H9 (cell line): ENCODE data around the gene SGIP1. TPM values are rescaled to one million over a fixed set of nuclear protein-coding genes. Genes with fewer than 3 reads are reported as not detected.

ENCODE experiments used
- DNase-seq: peaks from one replicate; pipeline ENCODE4 v3.0.0-alpha.2; 2017
- H2AFZ ChIP-seq: one replicate; pipeline ENCODE4 v1.6.1; 2013; ENCODE audit warnings: mild to moderate bottlenecking, low read length, control low read depth, moderate library complexity
- H2AK5ac ChIP-seq: 2 replicates; pipeline ENCODE4 v1.6.1; 2013; ENCODE audit warnings: low read length, control low read depth, mixed read lengths; ENCODE audit not compliant: insufficient read length
- H2BK120ac ChIP-seq: one replicate; pipeline ENCODE4 v1.6.1; 2013; ENCODE audit warnings: low read depth, mild to moderate bottlenecking, low read length, control low read depth, inconsistent platforms; ENCODE audit not compliant: poor library complexity, severe bottlenecking
- H2BK12ac ChIP-seq: 2 replicates; pipeline ENCODE4 v1.6.1; 2013; ENCODE audit warnings: low read length, control low read depth, mixed read lengths, low read depth; ENCODE audit not compliant: insufficient read length
- H2BK15ac ChIP-seq: 2 replicates; pipeline ENCODE4 v1.6.1; 2013; ENCODE audit warnings: low read depth, low read length, control low read depth
- H2BK20ac ChIP-seq: one replicate; pipeline ENCODE4 v1.6.1; 2013; ENCODE audit warnings: low read depth, mild to moderate bottlenecking, low read length, control low read depth, inconsistent platforms; ENCODE audit not compliant: poor library complexity, severe bottlenecking
- H2BK5ac ChIP-seq: 2 replicates; pipeline ENCODE4 v1.6.1; 2013; ENCODE audit warnings: low read length, control low read depth, mixed read lengths; ENCODE audit not compliant: insufficient read length
- H3K14ac ChIP-seq: 2 replicates; pipeline ENCODE4 v1.6.1; 2013; ENCODE audit warnings: low read length, control low read depth; ENCODE audit not compliant: insufficient read depth
- H3K18ac ChIP-seq: 2 replicates; pipeline ENCODE4 v1.6.1; 2013; ENCODE audit warnings: low read depth, mild to moderate bottlenecking, mixed read lengths, low read length, control low read depth; ENCODE audit not compliant: insufficient read length
- H3K23ac ChIP-seq: 2 replicates; pipeline ENCODE4 v1.6.1; 2013; ENCODE audit warnings: low read length, control low read depth, mixed read lengths, low read depth; ENCODE audit not compliant: insufficient read length
- H3K23me2 ChIP-seq: 2 replicates; pipeline ENCODE4 v1.6.1; 2013; ENCODE audit warnings: low read depth, mild to moderate bottlenecking, mixed read lengths, low read length, control low read depth; ENCODE audit not compliant: insufficient read length, poor library complexity, severe bottlenecking
- H3K27ac ChIP-seq: 2 replicates; pipeline ENCODE4 v1.5.1; 2013; ENCODE audit warnings: low read length, control low read depth, mixed read lengths, low read depth; ENCODE audit not compliant: insufficient read length
- H3K27me3 ChIP-seq: 2 replicates; pipeline ENCODE4 v1.6.1; 2013; ENCODE audit warnings: low read length, control low read depth, inconsistent platforms; ENCODE audit not compliant: insufficient read depth
- H3K4ac ChIP-seq: 2 replicates; pipeline ENCODE4 v1.6.1; 2013; ENCODE audit warnings: low read depth, mild to moderate bottlenecking, control low read depth, inconsistent platforms, low read length, moderate library complexity
- H3K4me1 ChIP-seq: 2 replicates; pipeline ENCODE4 v1.6.1; 2013; ENCODE audit warnings: low read length, control low read depth, inconsistent platforms; ENCODE audit not compliant: insufficient read depth
- H3K4me2 ChIP-seq: 2 replicates; pipeline ENCODE4 v1.6.1; 2013; ENCODE audit warnings: low read length, control low read depth, mixed read lengths; ENCODE audit not compliant: insufficient read length, insufficient read depth
- H3K56ac ChIP-seq: 2 replicates; pipeline ENCODE4 v1.6.1; 2013; ENCODE audit warnings: low read depth, mild to moderate bottlenecking, mixed read lengths, low read length, control low read depth; ENCODE audit not compliant: insufficient read length
- H3K79me1 ChIP-seq: 2 replicates; pipeline ENCODE4 v1.6.1; 2013; ENCODE audit warnings: low read depth, mild to moderate bottlenecking, moderate library complexity, low read length, control low read depth, inconsistent platforms; ENCODE audit not compliant: insufficient read depth, poor library complexity, severe bottlenecking
- H3K79me2 ChIP-seq: 2 replicates; pipeline ENCODE4 v1.6.1; 2013; ENCODE audit warnings: low read length, control low read depth, inconsistent platforms; ENCODE audit not compliant: insufficient read depth
- H3K9ac ChIP-seq: 2 replicates; pipeline ENCODE4 v1.6.1; 2013; ENCODE audit warnings: low read length, control low read depth, mixed read lengths; ENCODE audit not compliant: insufficient read length; ENCODE audit errors: extremely low read depth
- H3K9me3 ChIP-seq: one replicate; pipeline ENCODE4 v1.6.1; 2013; ENCODE audit warnings: low read depth, low read length, inconsistent platforms; ENCODE audit not compliant: control insufficient read depth
- H3T11ph ChIP-seq: one replicate; pipeline ENCODE4 v1.6.1; 2013; ENCODE audit warnings: mild to moderate bottlenecking, low read length, control low read depth, inconsistent platforms
- H4K20me1 ChIP-seq: one replicate; pipeline ENCODE4 v1.6.1; 2013; ENCODE audit not compliant: control insufficient read depth, insufficient read length, insufficient read depth
- H4K5ac ChIP-seq: 2 replicates; pipeline ENCODE4 v1.6.1; 2013; ENCODE audit warnings: low read depth, mild to moderate bottlenecking, mixed read lengths, low read length, control low read depth; ENCODE audit not compliant: insufficient read length
- H4K8ac ChIP-seq: replicated peaks from 2 replicates; pipeline ENCODE4 v1.6.1; 2013; ENCODE audit warnings: low read length, control low read depth, mixed read lengths, low read depth; ENCODE audit not compliant: insufficient read length
- H4K91ac ChIP-seq: 2 replicates; pipeline ENCODE4 v1.6.1; 2013; ENCODE audit warnings: low read depth, mild to moderate bottlenecking, moderate library complexity, mixed read lengths, low read length, control low read depth; ENCODE audit not compliant: insufficient read length
- H3K27ac Mint-ChIP-seq, 3 experiments: 2 replicates in 2 of 3; 3 replicates in 1 of 3; pipeline ENCODE4 v1.8.0; 2020 to 2021; ENCODE audit warnings: mixed read lengths in 3 of 3, mild to moderate bottlenecking in 1 of 3, moderate library complexity in 1 of 3
- H3K27me3 Mint-ChIP-seq: 2 replicates; pipeline ENCODE4 v1.8.0; 2021; ENCODE audit warnings: low read depth, mild to moderate bottlenecking, moderate library complexity, mixed read lengths
- H3K36me3 Mint-ChIP-seq, 3 experiments: 2 replicates in 2 of 3; 3 replicates in 1 of 3; pipeline ENCODE4 v1.8.0; 2020 to 2021; ENCODE audit warnings: low read depth in 3 of 3, mixed read lengths in 3 of 3; ENCODE audit not compliant: insufficient read depth in 1 of 3
- H3K4me1 Mint-ChIP-seq, 2 experiments: 2 replicates each; pipeline ENCODE4 v1.8.0; 2020; ENCODE audit warnings: mixed read lengths in 2 of 2
- H3K4me3 Mint-ChIP-seq, 2 experiments: 2 replicates in 1 of 2; 3 replicates in 1 of 2; pipeline ENCODE4 v1.8.0; 2020 to 2021; ENCODE audit warnings: mild to moderate bottlenecking in 2 of 2, mixed read lengths in 2 of 2, moderate library complexity in 1 of 2
- H3K9me3 Mint-ChIP-seq, 2 experiments: 2 replicates in 1 of 2; 3 replicates in 1 of 2; pipeline ENCODE4 v1.8.0; 2020; ENCODE audit warnings: mild to moderate bottlenecking in 2 of 2, mixed read lengths in 2 of 2, moderate library complexity in 1 of 2
- WGBS: extraction: QIAGEN DNeasy Blood & Tissue Kit; methylation state at CpG from one replicate; pipeline ENCODE4 v1.1.7; 2013; ENCODE audit warnings: missing lambda C conversion rate, low lambda C conversion rate, mixed read lengths; ENCODE audit not compliant: insufficient read length; ENCODE audit errors: extremely low coverage; 5-methylcytosine and 5-hydroxymethylcytosine counted together
- total RNA-seq: library from RNA; stranded (reverse); gene quantifications from 2 replicates; pipeline ENCODE4 v1.2.1, GENCODE V29; 2021
- TF ChIP-seq, protein P1 (sequence below): fragments of 200-600 bp; sonication (generic); conservative IDR thresholded peaks from 3 replicates; pipeline ENCODE4 v1.8.0; 2021; ENCODE audit warnings: antibody characterized with exemption, mild to moderate bottlenecking

Gene SGIP1
- total RNA-seq, 1 experiment from 2014 or later = 1.5 TPM

GRCh38 chr1:66532214-66532613 lies 1.7 kb upstream of the SGIP1 start:
- no peak overlapping the region for H2BK12ac ChIP-seq
- no peaks in the 10 kb centered on the region for H3K79me1 ChIP-seq
- H3K14ac ChIP-seq = no peak overlapping the region
- peak overlapping the region; percentile 95 for H3K4me2 ChIP-seq
- Mint-ChIP-seq H3K4me3 (peak overlapping the region in 1 of 2 experiments; percentile 90; a peak in 3 of 5 replicates), H3K27me3 (peaks cover 41% of the 10 kb centered on the region), H3K36me3 (no peaks in the 10 kb centered on the region), H3K27ac (no peak overlapping the region), H3K9me3 (peaks cover 0 to 2% of the 10 kb centered on the region in 2 experiments; a peak in 1 of 5 replicates), H3K4me1 (peaks cover 35 to 38% of the 10 kb centered on the region in 2 experiments)
- H3K18ac ChIP-seq = no peak overlapping the region
- peaks cover 4% of the 10 kb centered on the region; the same call in 1 of the 2 replicates for H3K27me3 ChIP-seq
- peak overlapping the region; percentile 88 for H2AFZ ChIP-seq
- TF ChIP-seq, protein P1, sequence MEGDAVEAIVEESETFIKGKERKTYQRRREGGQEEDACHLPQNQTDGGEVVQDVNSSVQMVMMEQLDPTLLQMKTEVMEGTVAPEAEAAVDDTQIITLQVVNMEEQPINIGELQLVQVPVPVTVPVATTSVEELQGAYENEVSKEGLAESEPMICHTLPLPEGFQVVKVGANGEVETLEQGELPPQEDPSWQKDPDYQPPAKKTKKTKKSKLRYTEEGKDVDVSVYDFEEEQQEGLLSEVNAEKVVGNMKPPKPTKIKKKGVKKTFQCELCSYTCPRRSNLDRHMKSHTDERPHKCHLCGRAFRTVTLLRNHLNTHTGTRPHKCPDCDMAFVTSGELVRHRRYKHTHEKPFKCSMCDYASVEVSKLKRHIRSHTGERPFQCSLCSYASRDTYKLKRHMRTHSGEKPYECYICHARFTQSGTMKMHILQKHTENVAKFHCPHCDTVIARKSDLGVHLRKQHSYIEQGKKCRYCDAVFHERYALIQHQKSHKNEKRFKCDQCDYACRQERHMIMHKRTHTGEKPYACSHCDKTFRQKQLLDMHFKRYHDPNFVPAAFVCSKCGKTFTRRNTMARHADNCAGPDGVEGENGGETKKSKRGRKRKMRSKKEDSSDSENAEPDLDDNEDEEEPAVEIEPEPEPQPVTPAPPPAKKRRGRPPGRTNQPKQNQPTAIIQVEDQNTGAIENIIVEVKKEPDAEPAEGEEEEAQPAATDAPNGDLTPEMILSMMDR = no peak
- no peak overlapping the region for H2BK15ac ChIP-seq
- no peak overlapping the region for H3K56ac ChIP-seq
- H2AK5ac ChIP-seq = no peak overlapping the region
- H3K4ac ChIP-seq = no peak overlapping the region
- no peak overlapping the region for H4K8ac ChIP-seq
- no peak overlapping the region for H3K27ac ChIP-seq
- H3T11ph ChIP-seq = no peak overlapping the region
- no CpG with 5 or more reads among the region's 1 CpG for WGBS
- peaks cover 13% of the 10 kb centered on the region for H3K23me2 ChIP-seq
- no peaks in the 10 kb centered on the region for H3K79me2 ChIP-seq
- no peaks in the 10 kb centered on the region for H4K20me1 ChIP-seq
- no peak overlapping the region for H3K9ac ChIP-seq
- no peak overlapping the region for H4K91ac ChIP-seq
- H4K5ac ChIP-seq = no peak overlapping the region
- no peak overlapping the region for H2BK20ac ChIP-seq
- H3K9me3 ChIP-seq = no peaks in the 10 kb centered on the region
- no peak overlapping the region for H2BK120ac ChIP-seq
- no peak overlapping the region for H2BK5ac ChIP-seq
- H3K4me1 ChIP-seq = peaks cover 5% of the 10 kb centered on the region
- no peak for DNase-seq
- no peak overlapping the region for H3K23ac ChIP-seq
